Fibroblast of lung (primary cell): ENCODE results near the gene SNRPA.

Source experiments
- EZH2 ChIP-seq: IDR thresholded peaks from 2 replicates; pipeline ENCODE4 v1.5.1; 2012; ENCODE audit warnings: low read length, control low read depth, mild to moderate bottlenecking; ENCODE audit errors: missing control alignments
- TF ChIP-seq, protein P1 (sequence below), 2 donors: IDR thresholded peaks in 1 of 2; conservative IDR thresholded peaks in 1 of 2; 1 replicate in 1 of 2; 2 replicates in 1 of 2; pipeline ENCODE4 v1.5.1; 2011 to 2012; ENCODE audit warnings: low read length in 2 of 2, control low read depth in 1 of 2, inconsistent platforms in 1 of 2, low read depth in 1 of 2, mild to moderate bottlenecking in 1 of 2

- TF ChIP-seq, protein P1, sequence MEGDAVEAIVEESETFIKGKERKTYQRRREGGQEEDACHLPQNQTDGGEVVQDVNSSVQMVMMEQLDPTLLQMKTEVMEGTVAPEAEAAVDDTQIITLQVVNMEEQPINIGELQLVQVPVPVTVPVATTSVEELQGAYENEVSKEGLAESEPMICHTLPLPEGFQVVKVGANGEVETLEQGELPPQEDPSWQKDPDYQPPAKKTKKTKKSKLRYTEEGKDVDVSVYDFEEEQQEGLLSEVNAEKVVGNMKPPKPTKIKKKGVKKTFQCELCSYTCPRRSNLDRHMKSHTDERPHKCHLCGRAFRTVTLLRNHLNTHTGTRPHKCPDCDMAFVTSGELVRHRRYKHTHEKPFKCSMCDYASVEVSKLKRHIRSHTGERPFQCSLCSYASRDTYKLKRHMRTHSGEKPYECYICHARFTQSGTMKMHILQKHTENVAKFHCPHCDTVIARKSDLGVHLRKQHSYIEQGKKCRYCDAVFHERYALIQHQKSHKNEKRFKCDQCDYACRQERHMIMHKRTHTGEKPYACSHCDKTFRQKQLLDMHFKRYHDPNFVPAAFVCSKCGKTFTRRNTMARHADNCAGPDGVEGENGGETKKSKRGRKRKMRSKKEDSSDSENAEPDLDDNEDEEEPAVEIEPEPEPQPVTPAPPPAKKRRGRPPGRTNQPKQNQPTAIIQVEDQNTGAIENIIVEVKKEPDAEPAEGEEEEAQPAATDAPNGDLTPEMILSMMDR (conservative IDR thresholded peaks at IDR 0.05 in 1 of 2, IDR thresholded peaks at IDR 0.05 in 1 of 2; ENCODE audit: low read depth in 1 of 2, low read length in 2 of 2): no peak
- TF ChIP-seq EZH2: no peak
Measured at GRCh38 chr19:40802300-40803169, 51.5 kb downstream of the SNRPA start.
